NCI-H748 (cell line): ENCODE results near the gene NIPAL4.

ENCODE experiments used
- DNase-seq: peaks from one replicate; lab custom pipeline; 2025; ENCODE audit not compliant: unreplicated experiment; lab: John Stamatoyannopoulos, UW

Gene NIPAL4

GRCh38 chr5:157514974-157515373 lies 55.0 kb downstream of the NIPAL4 start:
- DNase-seq, result no peak

DNA sequence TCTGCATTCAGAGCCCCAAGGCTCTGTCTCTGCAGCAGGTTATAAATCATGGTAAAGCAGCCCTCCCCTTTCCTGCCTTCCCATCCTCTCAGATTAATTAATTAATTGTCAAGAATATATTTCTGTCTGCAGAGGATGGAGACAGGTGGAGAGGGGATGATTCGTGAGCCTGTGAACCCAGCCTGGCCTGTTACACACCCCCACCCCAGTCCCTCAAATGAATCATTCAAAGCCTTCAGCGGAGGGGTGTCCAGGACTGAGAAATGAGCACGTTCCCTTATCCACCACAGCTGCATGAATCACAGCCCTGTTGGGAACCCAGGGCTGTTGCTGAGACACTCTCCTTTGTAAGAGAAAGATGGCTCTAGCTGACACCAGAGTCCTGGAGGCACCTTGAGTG lies 56.0 kb downstream of the NIPAL4 start:
- DNase-seq, result no peak

DNA sequence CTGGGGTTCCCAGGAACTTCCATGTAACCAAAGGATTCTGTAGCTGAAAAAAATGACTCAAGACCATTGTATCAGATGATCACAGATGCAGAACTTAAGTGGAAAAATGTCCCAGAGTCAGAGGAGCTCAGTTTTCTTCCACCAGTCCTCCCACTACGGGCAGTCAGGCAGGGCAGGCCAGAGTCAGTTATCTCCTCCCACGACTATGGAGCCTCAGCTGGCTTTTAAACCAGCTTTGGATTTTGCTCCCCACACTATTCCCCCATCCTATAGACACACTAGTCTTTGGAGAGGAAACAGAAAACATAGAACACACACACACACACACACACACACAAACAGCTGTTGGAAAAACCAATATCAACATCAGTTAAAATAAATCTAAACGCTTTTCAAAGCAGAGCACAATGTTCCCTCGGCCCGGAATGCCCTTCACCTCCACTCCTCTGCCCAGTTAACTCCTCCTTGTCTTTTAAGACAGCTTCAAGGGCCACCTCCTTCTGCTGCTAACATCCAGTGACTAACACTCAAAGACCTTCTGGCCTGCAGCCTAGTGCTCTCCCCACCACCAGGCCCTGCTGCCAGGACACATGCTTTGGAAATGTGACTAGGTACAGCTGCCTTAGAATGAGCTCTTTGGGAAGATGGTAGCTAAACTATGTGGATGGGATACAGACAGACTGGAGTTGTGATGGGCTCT lies 56.8 kb downstream of the NIPAL4 start:
- no peak for DNase-seq

DNA sequence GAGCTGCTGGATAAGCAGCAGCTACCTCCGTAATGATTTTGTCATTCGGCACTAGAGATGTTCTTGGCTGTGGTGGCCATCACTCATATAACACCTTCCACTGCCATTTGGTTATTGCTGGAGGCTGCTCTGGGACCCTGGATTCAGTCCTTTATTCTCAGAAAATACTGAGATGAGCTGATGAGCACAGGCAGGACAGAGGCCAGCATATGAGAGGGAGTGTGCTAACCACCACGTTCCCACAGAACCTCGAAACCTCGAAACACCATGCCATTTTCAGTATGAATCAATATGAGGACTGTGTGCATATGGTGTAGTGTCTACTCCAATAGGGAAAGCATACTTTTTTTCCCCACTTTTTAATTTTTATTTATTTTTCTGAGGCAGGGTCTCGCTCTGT lies 59.0 kb downstream of the NIPAL4 start:
- no peak for DNase-seq

DNA sequence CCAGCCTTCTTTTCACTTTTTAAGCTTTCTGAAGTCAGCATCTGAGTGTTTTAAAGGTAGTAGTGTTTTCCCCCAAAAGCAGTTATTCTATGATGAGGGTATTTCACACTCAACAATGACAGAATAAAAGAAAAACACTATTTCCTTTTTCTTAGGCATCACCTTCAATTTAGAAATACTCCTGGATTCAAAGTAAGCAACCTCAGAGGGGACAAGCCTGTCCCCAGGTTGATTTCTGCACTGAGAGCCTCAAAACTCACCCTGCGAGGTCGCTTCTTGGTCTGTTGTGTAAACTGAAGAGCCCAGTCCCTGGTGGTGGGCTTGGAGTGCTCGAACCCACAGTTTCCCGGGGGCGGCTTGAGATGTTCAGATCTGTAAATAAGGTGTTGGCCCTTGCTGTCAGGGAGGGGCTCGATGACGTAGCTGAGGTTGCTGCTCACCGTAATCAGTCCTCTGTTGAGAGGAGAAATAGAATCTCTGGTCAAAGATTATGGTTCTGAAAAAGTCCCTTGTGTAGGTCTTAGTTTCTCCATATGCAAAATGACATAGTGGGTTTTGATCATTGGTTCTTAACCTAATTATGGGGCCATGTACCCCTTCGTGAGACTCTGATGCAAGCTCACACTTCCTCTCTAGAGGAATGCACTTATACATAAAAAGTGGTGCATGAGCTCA lies 59.7 kb downstream of the NIPAL4 start:
- no peak for DNase-seq

GRCh38 chr5:157520911-157521703 lies 61.1 kb downstream of the NIPAL4 start:
- no peak for DNase-seq

- no peak for DNase-seq
These were observed 61.7 kb downstream of the NIPAL4 start for GRCh38 chr5:157521704-157522029.

DNA sequence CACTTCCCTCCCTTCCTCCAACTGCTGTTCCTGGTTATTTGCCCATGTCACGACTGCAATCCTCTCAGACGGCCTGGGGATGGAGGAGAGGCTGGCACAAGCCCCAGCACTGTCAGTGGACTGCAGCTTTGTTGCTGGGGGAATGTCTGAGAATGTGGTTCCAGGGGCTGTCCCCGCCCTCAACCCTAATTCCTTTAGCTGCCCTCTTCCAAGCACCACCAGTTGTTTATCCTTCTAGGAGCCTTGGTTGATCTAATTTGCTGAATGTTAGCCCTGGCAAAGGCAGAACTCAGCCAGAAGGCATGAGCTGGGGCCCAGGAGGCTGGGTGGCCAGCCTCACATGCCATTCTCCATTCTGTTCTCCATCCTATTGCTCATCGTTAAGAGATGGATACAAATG lies 64.0 kb downstream of the NIPAL4 start:
- DNase-seq, result no peak
